MM.1S (cell line): ENCODE results near the gene MYLK.

Experiments
- CTCF ChIP-seq: fragments of 300-600 bp; sonication (generic); IDR thresholded peaks from 2 replicates; pipeline ENCODE4 v1.5.1; 2016; ENCODE audit warnings: antibody characterized with exemption, low read length, mixed read lengths
- EZH2 ChIP-seq: fragments of 300-600 bp; sonication (generic); optimal IDR thresholded peaks from 2 replicates; pipeline ENCODE3; 2017; ENCODE audit warnings: low read depth, mild to moderate bottlenecking, antibody characterized with exemption, low read length, mixed read lengths

GRCh38 chr3:123833398-123833785 is 50.7 kb downstream of the MYLK start:
- TF ChIP-seq CTCF = no peak
- TF ChIP-seq EZH2 = no peak
